DOHH2 (cell line): ENCODE data around the gene PRRC2C.

ENCODE experiments used
- H3F3A ChIP-seq: fragments of 200-600 bp; sonication (generic), shearing (Covaris generic); 2 replicates; pipeline ENCODE4 v1.6.0; 2016; ENCODE audit warnings: antibody characterized with exemption, mild to moderate bottlenecking; ENCODE audit not compliant: control insufficient read depth, insufficient read depth
- H3K27ac ChIP-seq: fragments of 200-600 bp; sonication (generic); 2 replicates; pipeline ENCODE4 v1.5.1; 2014; ENCODE audit warnings: low read depth, mild to moderate bottlenecking, low read length, moderate library complexity
- H3K27me3 ChIP-seq: fragments of 200-600 bp; sonication (generic); 2 replicates; pipeline ENCODE4 v1.6.1; 2014; ENCODE audit warnings: mild to moderate bottlenecking, low read length, mixed read lengths; ENCODE audit not compliant: control insufficient read depth
- H3K36me3 ChIP-seq: fragments of 200-600 bp; sonication (generic); 2 replicates; pipeline ENCODE4 v1.6.1; 2014; ENCODE audit warnings: mild to moderate bottlenecking, low read length, moderate library complexity, mixed read lengths; ENCODE audit not compliant: control insufficient read depth
- H3K4me1 ChIP-seq: fragments of 200-600 bp; sonication (generic); 2 replicates; pipeline ENCODE4 v1.6.1; 2014; ENCODE audit warnings: mild to moderate bottlenecking, low read length, mixed read lengths; ENCODE audit not compliant: control insufficient read depth
- H3K4me2 ChIP-seq: fragments of 200-600 bp; sonication (generic); 2 replicates; pipeline ENCODE4 v1.6.0; 2014; ENCODE audit warnings: mild to moderate bottlenecking, low read length, moderate library complexity
- H3K4me3 ChIP-seq: fragments of 200-600 bp; sonication (generic); 2 replicates; pipeline ENCODE4 v1.5.1; 2014; ENCODE audit warnings: mild to moderate bottlenecking, low read length, mixed read lengths
- H3K79me2 ChIP-seq: fragments of 200-600 bp; sonication (generic); 2 replicates; pipeline ENCODE4 v1.6.1; 2014; ENCODE audit warnings: mild to moderate bottlenecking, low read length, mixed read lengths; ENCODE audit not compliant: control insufficient read depth
- H3K9me2 ChIP-seq: fragments of 200-600 bp; sonication (generic); replicated peaks from 2 replicates; pipeline ENCODE4 v1.6.1; 2014; ENCODE audit warnings: mild to moderate bottlenecking, low read length, mixed read lengths; ENCODE audit not compliant: control insufficient read depth
- H3K9me3 ChIP-seq: fragments of 200-600 bp; sonication (generic); 2 replicates; pipeline ENCODE4 v1.6.1; 2014; ENCODE audit warnings: antibody characterized with exemption, low read length, mixed read lengths; ENCODE audit not compliant: control insufficient read depth, insufficient read depth
- H4K20me1 ChIP-seq: fragments of 200-600 bp; sonication (generic); 2 replicates; pipeline ENCODE4 v1.6.0; 2014; ENCODE audit warnings: low read depth, mild to moderate bottlenecking, antibody characterized with exemption, low read length, moderate library complexity; ENCODE audit not compliant: control insufficient read depth, insufficient read depth
- CTCF ChIP-seq: fragments of 200-600 bp; sonication (generic); IDR thresholded peaks from one replicate; pipeline ENCODE4 v1.5.1; 2014; ENCODE audit warnings: antibody characterized with exemption, mild to moderate bottlenecking, low read depth, low read length; ENCODE audit not compliant: poor library complexity, severe bottlenecking
- EZH2phosphoT487 ChIP-seq: fragments of 200-600 bp; sonication (generic); IDR thresholded peaks from 2 replicates; pipeline ENCODE4 v1.6.1; 2017; ENCODE audit warnings: borderline replicate concordance, mild to moderate bottlenecking, antibody characterized with exemption, low read length, moderate library complexity, mixed read lengths

The PRRC2C gene

GRCh38 chr1:171494076-171494475, 8.7 kb downstream of the PRRC2C start:
- Histone ChIP-seq H3K4me3 (no peak overlapping the region), H3K9me3 (no peaks in the 10 kb centered on the region), H3K9me2 (no peaks in the 10 kb centered on the region), H3K4me2 (0 out of 2 replicates have a peak overlapping the region, but pooled peaks have one; percentile 15), H4K20me1 (peaks cover 38% of the 10 kb centered on the region), H3K79me2 (peaks cover 100% of the 10 kb centered on the region), H3K36me3 (peaks cover 69% of the 10 kb centered on the region), H3K27me3 (no peaks in the 10 kb centered on the region), H3F3A (no peaks in the 10 kb centered on the region), H3K27ac (no peak overlapping the region), H3K4me1 (peaks cover 53% of the 10 kb centered on the region)
- TF ChIP-seq CTCF (no peak), EZH2phosphoT487 (no peak)

- no peak for TF ChIP-seq CTCF
- TF ChIP-seq EZH2phosphoT487, result no peak
- H3K4me2 ChIP-seq, result 0 out of 2 replicates have a peak overlapping the region, but pooled peaks have one; percentile 22
- H3K27me3 ChIP-seq, result no peaks in the 10 kb centered on the region
- peaks cover 51% of the 10 kb centered on the region for H3K4me1 ChIP-seq
- H3F3A ChIP-seq, result peaks cover 4% of the 10 kb centered on the region; the same call in 1 of the 2 replicates
- peaks cover 30% of the 10 kb centered on the region for H4K20me1 ChIP-seq
- peaks cover 100% of the 10 kb centered on the region for H3K79me2 ChIP-seq
- no peaks in the 10 kb centered on the region for H3K9me3 ChIP-seq
- peaks cover 69% of the 10 kb centered on the region for H3K36me3 ChIP-seq
- no peaks in the 10 kb centered on the region for H3K9me2 ChIP-seq
- H3K4me3 ChIP-seq, result no peak overlapping the region
- no peak overlapping the region for H3K27ac ChIP-seq
Observed at GRCh38 chr1:171495444-171495843, 10.1 kb downstream of the PRRC2C start.

- H3K4me1 ChIP-seq, result peaks cover 37% of the 10 kb centered on the region
- no peaks in the 10 kb centered on the region for H3K9me2 ChIP-seq
- no peaks in the 10 kb centered on the region for H3K27me3 ChIP-seq
- H3K79me2 ChIP-seq, result peaks cover 100% of the 10 kb centered on the region
- no peak overlapping the region for H3K27ac ChIP-seq
- H3K4me3 ChIP-seq, result no peak overlapping the region
- no peaks in the 10 kb centered on the region for H3K9me3 ChIP-seq
- no peak overlapping the region for H3K4me2 ChIP-seq
- peaks cover 77% of the 10 kb centered on the region for H3K36me3 ChIP-seq
- H3F3A ChIP-seq, result peaks cover 4% of the 10 kb centered on the region; the same call in 1 of the 2 replicates
- H4K20me1 ChIP-seq, result peaks cover 38% of the 10 kb centered on the region
- no peak for TF ChIP-seq CTCF
- no peak for TF ChIP-seq EZH2phosphoT487
Observed at GRCh38 chr1:171500304-171500703, 15.0 kb downstream of the PRRC2C start.
